ENCODE data around the gene PLCB3.

The PLCB3 gene

GRCh38 chr11:64227405-64227956 is 23.8 kb upstream of the PLCB3 start:
- no peak for DNase-seq (ENCODE audit: extremely low read depth, low read depth)
- no peak for TF ChIP-seq CTCF (IDR thresholded peaks at IDR 0.05; ENCODE audit: low read depth, low read length)

- no peak for DNase-seq (ENCODE audit: extremely low read depth, low read depth)
- no peak for TF ChIP-seq CTCF (IDR thresholded peaks at IDR 0.05; ENCODE audit: low read depth, low read length)
These were observed 22.1 kb upstream of the PLCB3 start for GRCh38 chr11:64229090-64229743.

- no peak for DNase-seq (ENCODE audit: extremely low read depth, low read depth)
- TF ChIP-seq CTCF (IDR thresholded peaks at IDR 0.05; ENCODE audit: low read depth, low read length): no peak
These were observed 21.6 kb upstream of the PLCB3 start for GRCh38 chr11:64229744-64230170.

GRCh38 chr11:64230171-64230984 is 21.0 kb upstream of the PLCB3 start, which contains the start of gene DNAJC4:
DNAJC4 (plus strand) TSS chr11:64230548; CDS start chr11:64230855, 307 bp downstream.
- DNase-seq (ENCODE audit: extremely low read depth, low read depth): peak; percentile 45
- TF ChIP-seq CTCF (IDR thresholded peaks at IDR 0.05; ENCODE audit: low read depth, low read length): no peak

- TF ChIP-seq CTCF (IDR thresholded peaks at IDR 0.05; ENCODE audit: low read depth, low read length): no peak
- DNase-seq (ENCODE audit: extremely low read depth, low read depth): no peak
These were observed 20.4 kb upstream of the PLCB3 start for GRCh38 chr11:64230985-64231365.

- TF ChIP-seq CTCF (IDR thresholded peaks at IDR 0.05; ENCODE audit: low read depth, low read length): no peak
- no peak for DNase-seq (ENCODE audit: extremely low read depth, low read depth)
These were observed 19.8 kb upstream of the PLCB3 start for GRCh38 chr11:64231546-64231945.
